Epithelial cell of esophagus (primary cell): ENCODE measurements around the gene SLC25A51.
"Not testable (repeated sequence)": the region's sequence is repeated elsewhere in the genome, so short reads cannot be mapped to it uniquely, and the experiment has no call there.

Source experiments
- DNase-seq: peaks from one replicate; pipeline ENCODE4 v3.0.0; 2010; ENCODE audit warnings: low read depth
- H3K4me3 ChIP-seq: 2 replicates; pipeline ENCODE4 v1.5.1; 2011; ENCODE audit warnings: mild to moderate bottlenecking, low read length, control low read depth
- CTCF ChIP-seq: IDR thresholded peaks from 2 replicates; pipeline ENCODE4 v1.5.1; 2011; ENCODE audit warnings: low read depth, mild to moderate bottlenecking, low read length, control low read depth, inconsistent platforms; ENCODE audit not compliant: insufficient read depth; ENCODE audit errors: missing control alignments

SLC25A51 gene

GRCh38 chr9:37889536-37889935 lies 14.4 kb downstream of the SLC25A51 start:
- no peak for DNase-seq

GRCh38 chr9:37887977-37888583 lies 15.8 kb downstream of the SLC25A51 start:
- DNase-seq, H3K4me3 ChIP-seq: not testable (repeated sequence)

More at GRCh38 chr9:37889536-37889935, 14.4 kb downstream of the SLC25A51 start:
- H3K4me3 ChIP-seq = no peak overlapping the region
- TF ChIP-seq CTCF = no peak

GRCh38 chr9:37880916-37881479 lies 22.9 kb downstream of the SLC25A51 start:
- DNase-seq = no peak
- H3K4me3 ChIP-seq = no peak overlapping the region
- TF ChIP-seq CTCF = no peak

- TF ChIP-seq CTCF = no peak
- no peak for DNase-seq
These were observed 27.6 kb downstream of the SLC25A51 start for GRCh38 chr9:37876376-37876775.

GRCh38 chr9:37873955-37874354 lies 30.0 kb downstream of the SLC25A51 start:
- TF ChIP-seq CTCF = no peak
- no peak for DNase-seq
- no peak overlapping the region for H3K4me3 ChIP-seq

More at GRCh38 chr9:37876376-37876775, 27.6 kb downstream of the SLC25A51 start:
- no peak overlapping the region for H3K4me3 ChIP-seq

- no peak for DNase-seq
- no peak overlapping the region for H3K4me3 ChIP-seq
- TF ChIP-seq CTCF = no peak
These were observed 33.1 kb downstream of the SLC25A51 start for GRCh38 chr9:37870799-37871176.

- no peak for TF ChIP-seq CTCF
- H3K4me3 ChIP-seq = no peak overlapping the region
- no peak for DNase-seq
These were observed 33.7 kb downstream of the SLC25A51 start for GRCh38 chr9:37870081-37870798.
